RWPE1 (cell line): Measurements from ENCODE around the gene TMEM41A.

ENCODE experiments used
- CTCF ChIA-PET: fragments of 350-600 bp; sonication (Branson Sonifier 250); formaldehyde crosslinking; extraction: SDS; loops from one replicate; lab custom pipeline; 2021; lab: Yijun Ruan, JAX
- POLR2A ChIA-PET: fragments of 400-600 bp; formaldehyde crosslinking; extraction: SDS; loops from one replicate; lab custom pipeline; 2020; ENCODE audit warnings: antibody characterized with exemption; ENCODE audit not compliant: low non-redundant PET; lab: Yijun Ruan, JAX
- DNase-seq: peaks from one replicate; pipeline ENCODE4 v3.0.0; 2012; ENCODE audit warnings: low spot score
- H3K27ac ChIP-seq: fragments of 450-650 bp; 2 replicates; pipeline ENCODE4 v1.5.1; 2017
- CTCF ChIP-seq: fragments of 450-650 bp; conservative IDR thresholded peaks from 2 replicates; pipeline ENCODE4 v1.5.1; 2017; ENCODE audit warnings: low read depth, mild to moderate bottlenecking

The TMEM41A gene

GRCh38 chr3:185530856-185531255 lies 32.0 kb upstream of the TMEM41A start:
- ChIA-PET CTCF (no interaction called here), POLR2A (no interaction called here)
- no peak for DNase-seq
- TF ChIP-seq CTCF: no peak
- no peak overlapping the region for H3K27ac ChIP-seq

- ChIA-PET POLR2A (no interaction called here), CTCF (interaction anchor here (0.6 kb wide), 1 partner anchor 30 kb away, joined by 3 read pairs; the partner anchor contains the start of gene TMEM41A)
- no peak for DNase-seq
- H3K27ac ChIP-seq: no peak overlapping the region
- TF ChIP-seq CTCF: no peak
Observed at GRCh38 chr3:185528532-185528931, 29.7 kb upstream of the TMEM41A start.

GRCh38 chr3:185527364-185527763 lies 28.5 kb upstream of the TMEM41A start:
- no peak for DNase-seq
- ChIA-PET POLR2A (no interaction called here), CTCF (interaction anchor here (0.6 kb wide), 1 partner anchor 232 kb away, joined by 3 read pairs; no protein-coding TSS in a partner anchor)
- TF ChIP-seq CTCF: no peak
- no peak overlapping the region for H3K27ac ChIP-seq

- no peak for DNase-seq
- H3K27ac ChIP-seq: no peak overlapping the region
- no peak for TF ChIP-seq CTCF
- CTCF ChIA-PET: interaction anchor here (0.6 kb wide), 1 partner anchor 231 kb away, joined by 3 read pairs; no protein-coding TSS in a partner anchor
- POLR2A ChIA-PET: no interaction called here
Observed at GRCh38 chr3:185526349-185526951, 27.6 kb upstream of the TMEM41A start.

GRCh38 chr3:185521349-185522138 lies 22.7 kb upstream of the TMEM41A start:
- ChIA-PET POLR2A (no interaction called here), CTCF (interaction anchor here (0.7 kb wide), 1 partner anchor 24 kb away, joined by 6 read pairs; no protein-coding TSS in a partner anchor)
- no peak overlapping the region for H3K27ac ChIP-seq
- TF ChIP-seq CTCF: no peak
- DNase-seq: no peak

GRCh38 chr3:185519021-185519420 lies 20.2 kb upstream of the TMEM41A start:
- no peak for TF ChIP-seq CTCF
- no peak for DNase-seq
- no peak overlapping the region for H3K27ac ChIP-seq
- POLR2A ChIA-PET: no interaction called here
- CTCF ChIA-PET: no interaction called here
